ENCODE measurements around the gene NOL9.
"Not testable (repeated sequence)": the region's sequence is repeated elsewhere in the genome, so short reads cannot be mapped to it uniquely, and the experiment has no call there.

Gene NOL9

GRCh38 chr1:6554031-6554906 lies at the start of gene NOL9:
Gene NOL9 (minus strand): TSS chr1:6554513. CDS start chr1:6554502, 11 bp downstream.
- peak; percentile 44 for DNase-seq (ENCODE audit: low read depth)

DNA sequence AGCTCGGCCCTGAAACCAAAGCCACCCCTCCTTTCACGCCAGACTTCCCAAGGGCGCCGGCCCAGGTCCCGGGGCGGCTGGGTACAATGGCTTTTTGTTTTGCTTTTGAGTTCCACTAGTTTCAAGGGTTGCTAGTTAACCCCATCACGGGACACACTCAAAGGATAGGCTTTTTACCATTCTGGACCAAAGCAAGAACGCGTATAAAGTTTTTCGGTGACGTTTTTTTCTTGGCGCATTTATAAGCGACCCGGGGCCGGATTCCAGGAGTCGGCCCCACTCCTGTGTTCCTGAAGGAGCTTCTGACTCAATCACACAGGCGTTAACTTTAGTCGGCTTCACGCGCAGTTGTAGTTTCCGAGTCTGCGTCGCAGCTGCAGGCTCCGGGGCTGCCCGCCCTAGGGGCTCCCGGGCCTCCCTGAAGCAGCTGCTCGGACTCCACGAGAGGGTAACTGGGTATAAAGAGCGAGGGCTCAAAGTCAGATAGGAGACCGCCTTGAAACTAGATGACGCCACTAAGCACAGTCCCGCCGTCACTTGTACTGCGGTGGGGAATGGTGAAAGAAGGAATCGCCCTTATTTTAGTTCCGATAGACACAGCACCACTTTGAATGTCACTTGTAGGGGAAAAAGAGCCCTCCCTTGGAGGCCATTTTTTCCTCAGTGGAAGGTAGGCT lies 49.1 kb upstream of the NOL9 start:
- DNase-seq (ENCODE audit: low read depth) = no peak

DNA sequence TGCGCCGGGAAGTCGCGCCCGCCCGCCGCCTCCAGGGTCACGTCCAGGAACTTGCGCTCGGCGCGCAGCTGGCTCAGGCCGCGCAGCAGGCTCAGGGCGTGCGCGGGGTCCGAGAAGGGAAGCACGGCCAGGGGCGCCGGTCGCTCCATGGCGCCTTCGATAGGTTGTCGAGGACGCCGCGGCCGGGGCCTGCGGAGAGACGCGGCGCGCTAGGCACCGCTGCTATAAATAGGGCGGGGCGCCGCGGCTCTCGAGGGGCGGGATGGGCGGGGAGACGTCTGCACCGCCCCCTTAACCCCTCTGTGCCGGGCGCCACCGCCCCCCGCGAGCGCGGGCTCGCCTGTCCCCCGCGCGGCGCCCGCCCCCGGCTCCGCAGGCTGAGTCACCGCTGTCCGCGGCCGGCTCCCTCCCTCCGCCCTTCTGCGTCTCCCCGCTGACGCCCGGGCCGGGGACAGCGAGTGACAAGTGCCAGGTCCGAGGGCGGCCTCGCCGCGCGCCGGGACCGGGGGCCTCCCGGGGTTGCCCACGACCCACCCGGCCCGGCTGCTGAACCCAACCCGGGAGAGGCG lies 48.4 kb upstream of the NOL9 start, which contains the start of gene KLHL21:
Gene KLHL21 (minus strand): TSS at position 201 of the 569 bp plus-strand sequence. CDS start 52 bp downstream, at position 149.
- no peak for DNase-seq (ENCODE audit: low read depth)

DNA sequence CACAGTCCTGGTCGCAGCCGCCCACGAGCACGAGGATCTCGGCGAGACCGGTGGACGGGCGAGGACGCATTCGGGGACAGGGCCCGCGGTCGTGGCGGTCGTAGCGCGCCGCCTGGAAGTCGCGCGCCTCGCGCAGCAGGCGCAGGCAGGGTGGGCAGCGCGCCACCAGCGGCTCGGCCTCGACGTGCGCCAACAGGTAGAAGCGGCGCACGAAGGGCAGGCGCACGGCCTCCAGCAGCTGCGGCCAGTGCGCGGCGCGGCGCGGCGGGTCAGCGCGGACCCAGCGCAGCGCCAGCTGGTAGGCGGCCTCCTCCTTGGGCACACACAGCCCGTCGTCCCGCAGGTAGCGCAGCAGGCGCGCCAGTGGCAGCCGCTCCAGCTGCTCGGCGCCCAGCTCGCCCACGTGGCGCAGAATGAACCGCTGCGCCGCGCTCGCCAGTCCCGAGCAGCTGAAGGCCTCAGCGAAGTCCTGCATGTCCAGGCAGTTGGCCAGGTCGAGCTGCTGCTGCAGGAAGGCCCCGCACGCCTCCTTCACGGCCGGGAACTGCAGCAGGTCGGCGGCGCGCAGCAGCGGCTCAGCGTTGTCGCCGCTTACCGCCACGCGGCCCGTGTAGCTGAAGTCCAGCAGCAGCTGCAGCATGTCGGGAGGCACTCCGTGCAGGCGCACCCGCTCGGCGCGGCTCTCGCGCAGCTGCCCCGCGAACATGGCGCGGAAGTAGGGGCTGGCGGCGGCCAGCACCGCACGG lies 47.8 kb upstream of the NOL9 start:
- DNase-seq (ENCODE audit: low read depth) = no peak

- peak; percentile 79 for DNase-seq (ENCODE audit: low read depth)
These were observed 47.0 kb upstream of the NOL9 start for GRCh38 chr1:6601049-6601922.

DNA sequence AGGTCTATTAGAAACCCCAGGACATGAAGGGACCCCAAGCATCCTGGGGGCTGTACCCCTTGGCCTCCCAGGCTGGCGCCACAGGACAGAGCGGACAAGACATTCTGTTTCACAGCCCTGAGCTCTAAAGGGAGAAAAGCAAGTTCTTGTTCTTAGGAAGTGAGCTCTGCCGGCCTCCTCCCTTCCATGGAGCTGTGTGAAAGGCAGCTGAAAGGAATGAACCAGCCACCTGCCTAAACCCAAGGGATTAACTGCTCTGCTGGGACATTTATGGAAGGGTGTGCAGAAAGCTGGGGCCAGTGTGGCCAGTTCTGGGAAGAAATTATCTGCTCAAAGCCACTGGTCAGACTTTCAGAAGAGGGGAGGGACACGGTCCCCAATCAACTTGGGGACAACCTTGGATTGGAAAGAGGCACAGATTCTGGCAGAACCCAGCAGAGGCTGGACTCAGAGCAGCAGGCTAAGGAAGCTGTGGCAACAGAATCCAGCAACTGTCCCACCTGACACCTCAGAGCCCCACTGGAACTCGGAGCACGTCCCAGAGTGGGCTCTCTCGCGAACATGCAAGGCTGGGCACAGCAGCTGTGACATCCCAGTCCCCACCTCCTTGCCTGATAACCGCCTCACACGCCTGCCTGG lies 46.2 kb upstream of the NOL9 start:
- no peak for DNase-seq (ENCODE audit: low read depth)

- not testable (repeated sequence) for DNase-seq (ENCODE audit: low read depth)
These were observed 45.7 kb upstream of the NOL9 start for GRCh38 chr1:6599991-6600390.

- no peak for DNase-seq (ENCODE audit: low read depth)
These were observed 45.0 kb upstream of the NOL9 start for GRCh38 chr1:6599141-6599975.

DNA sequence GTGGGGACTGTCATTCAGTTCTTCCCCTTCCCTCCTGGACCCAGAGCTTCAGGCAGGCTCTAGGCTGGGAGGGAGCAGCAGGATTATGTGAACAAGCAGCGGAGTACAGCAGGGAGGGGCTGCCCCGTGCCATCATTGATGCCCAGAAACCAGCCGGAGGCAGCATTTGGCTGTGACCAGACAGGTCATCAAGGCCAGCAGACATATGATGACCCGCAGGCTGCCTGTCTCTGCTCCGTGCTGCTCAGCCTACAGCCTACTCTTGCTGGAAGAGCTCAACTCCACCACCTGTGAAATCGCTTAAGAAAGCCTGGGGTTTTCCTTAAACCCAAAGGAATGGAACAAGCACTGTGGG lies 43.4 kb upstream of the NOL9 start:
- no peak for DNase-seq (ENCODE audit: low read depth)

- no peak for DNase-seq (ENCODE audit: low read depth)
These were observed 42.8 kb upstream of the NOL9 start for GRCh38 chr1:6596886-6597776.

- DNase-seq (ENCODE audit: low read depth) = no peak
These were observed 42.0 kb upstream of the NOL9 start for GRCh38 chr1:6596351-6596750.

DNA sequence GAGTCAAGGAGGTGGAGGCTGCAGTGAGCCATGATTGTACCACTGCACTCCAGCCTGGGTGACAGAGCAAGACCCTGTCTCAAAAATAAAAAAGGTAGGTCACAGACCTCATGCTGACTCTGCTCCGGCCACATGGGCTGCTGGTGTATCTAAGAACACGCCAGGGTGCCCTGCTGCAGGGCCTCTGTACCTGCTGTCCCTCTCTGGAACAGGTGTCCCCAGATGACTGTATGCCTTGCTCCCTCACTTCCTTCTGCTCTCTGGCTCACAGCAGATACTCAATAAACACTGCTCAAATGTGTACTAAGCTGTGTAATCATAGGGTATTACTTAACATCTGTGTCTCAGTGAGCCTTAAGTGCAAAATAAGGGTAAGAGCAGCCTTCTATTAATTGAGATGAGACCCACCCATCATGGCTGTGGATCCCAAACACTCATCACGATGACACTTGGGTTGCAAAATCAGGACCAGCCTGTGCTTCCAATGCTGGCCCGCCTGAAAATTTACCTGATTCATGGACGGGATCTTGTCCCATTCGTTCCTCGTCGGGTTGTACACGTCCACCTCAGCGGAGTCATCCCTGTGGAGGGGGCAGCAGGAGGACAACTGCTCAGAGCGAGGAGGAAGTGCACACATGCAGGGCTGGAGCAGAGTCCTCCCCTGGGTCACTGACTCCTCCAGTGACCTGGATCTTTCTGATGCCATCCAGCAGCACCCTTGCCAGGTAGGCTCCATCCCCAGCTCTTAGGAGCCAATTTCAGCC lies 40.8 kb upstream of the NOL9 start:
- no peak for DNase-seq (ENCODE audit: low read depth)

- no peak for DNase-seq (ENCODE audit: low read depth)
These were observed 39.5 kb upstream of the NOL9 start for GRCh38 chr1:6593810-6594209.

- DNase-seq (ENCODE audit: low read depth) = no peak
These were observed 38.7 kb upstream of the NOL9 start for GRCh38 chr1:6592865-6593593.

GRCh38 chr1:6592441-6592840 lies 38.1 kb upstream of the NOL9 start:
- DNase-seq (ENCODE audit: low read depth) = no peak

- DNase-seq (ENCODE audit: low read depth) = no peak
These were observed 37.3 kb upstream of the NOL9 start for GRCh38 chr1:6591644-6592043.

- no peak for DNase-seq (ENCODE audit: low read depth)
These were observed 36.9 kb upstream of the NOL9 start for GRCh38 chr1:6591222-6591621.
